Fibroblast of pulmonary artery (primary cell): ENCODE data around the gene DTD1.
A peak's percentile ranks its signal among the peaks of the same experiment; 100 is the strongest.

Source experiments
- DNase-seq: peaks from one replicate; pipeline ENCODE4 v3.0.0-alpha.2; 2010; ENCODE audit warnings: low read depth
- H3K4me3 ChIP-seq: replicated peaks from 2 replicates; pipeline ENCODE4 v1.5.1; 2011; ENCODE audit warnings: low read depth, mild to moderate bottlenecking, control low read depth, low read length, moderate library complexity
- TF ChIP-seq, protein P1 (sequence below): IDR thresholded peaks from 2 replicates; pipeline ENCODE4 v1.5.1; 2011; ENCODE audit warnings: mild to moderate bottlenecking, control low read depth, low read length, inconsistent platforms; ENCODE audit errors: missing control alignments

The DTD1 gene

DNA sequence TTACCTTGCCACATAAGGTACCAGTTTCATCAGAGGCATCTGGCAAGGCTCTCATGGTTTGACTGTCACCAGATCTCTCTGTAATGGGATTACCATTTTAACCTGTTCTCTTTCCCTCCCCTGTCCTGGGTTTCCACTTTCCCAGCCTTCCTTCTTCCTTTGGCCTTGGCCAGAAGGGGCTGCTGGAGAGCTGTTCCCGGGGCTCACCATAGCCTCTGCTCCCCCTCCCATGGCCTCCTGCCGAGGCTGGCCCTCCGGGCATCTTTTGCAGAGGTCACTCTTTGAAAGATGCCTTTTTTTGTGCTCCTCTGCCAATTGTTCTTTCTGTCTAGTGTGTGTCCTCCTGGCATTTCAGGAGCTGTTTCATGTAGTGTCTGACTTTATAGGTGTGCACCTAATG, 125.0 kb downstream of the DTD1 start:
- DNase-seq = no peak
- TF ChIP-seq, protein P1, sequence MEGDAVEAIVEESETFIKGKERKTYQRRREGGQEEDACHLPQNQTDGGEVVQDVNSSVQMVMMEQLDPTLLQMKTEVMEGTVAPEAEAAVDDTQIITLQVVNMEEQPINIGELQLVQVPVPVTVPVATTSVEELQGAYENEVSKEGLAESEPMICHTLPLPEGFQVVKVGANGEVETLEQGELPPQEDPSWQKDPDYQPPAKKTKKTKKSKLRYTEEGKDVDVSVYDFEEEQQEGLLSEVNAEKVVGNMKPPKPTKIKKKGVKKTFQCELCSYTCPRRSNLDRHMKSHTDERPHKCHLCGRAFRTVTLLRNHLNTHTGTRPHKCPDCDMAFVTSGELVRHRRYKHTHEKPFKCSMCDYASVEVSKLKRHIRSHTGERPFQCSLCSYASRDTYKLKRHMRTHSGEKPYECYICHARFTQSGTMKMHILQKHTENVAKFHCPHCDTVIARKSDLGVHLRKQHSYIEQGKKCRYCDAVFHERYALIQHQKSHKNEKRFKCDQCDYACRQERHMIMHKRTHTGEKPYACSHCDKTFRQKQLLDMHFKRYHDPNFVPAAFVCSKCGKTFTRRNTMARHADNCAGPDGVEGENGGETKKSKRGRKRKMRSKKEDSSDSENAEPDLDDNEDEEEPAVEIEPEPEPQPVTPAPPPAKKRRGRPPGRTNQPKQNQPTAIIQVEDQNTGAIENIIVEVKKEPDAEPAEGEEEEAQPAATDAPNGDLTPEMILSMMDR = no peak
- no peak overlapping the region for H3K4me3 ChIP-seq

DNA sequence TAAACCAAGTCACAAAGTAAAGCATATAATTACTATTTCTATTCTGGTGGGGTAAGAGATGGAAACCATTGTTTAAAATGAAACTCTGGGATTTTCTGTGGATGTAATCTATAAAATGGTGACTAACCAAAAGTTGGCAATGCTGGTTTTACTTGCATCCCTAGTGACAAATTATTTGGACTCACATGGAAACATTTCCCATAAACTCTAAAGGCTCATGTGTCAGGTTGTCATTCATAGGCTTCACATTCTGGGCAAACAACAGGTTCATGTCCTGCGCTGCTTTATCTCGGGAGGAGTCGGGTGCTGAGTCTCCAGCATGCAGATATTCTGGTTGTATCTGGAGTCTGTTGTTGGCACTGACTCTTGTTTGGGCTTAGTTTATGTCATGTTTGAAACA, 127.7 kb downstream of the DTD1 start:
- no peak for DNase-seq
- TF ChIP-seq, protein P1 = no peak
- no peak overlapping the region for H3K4me3 ChIP-seq

DNA sequence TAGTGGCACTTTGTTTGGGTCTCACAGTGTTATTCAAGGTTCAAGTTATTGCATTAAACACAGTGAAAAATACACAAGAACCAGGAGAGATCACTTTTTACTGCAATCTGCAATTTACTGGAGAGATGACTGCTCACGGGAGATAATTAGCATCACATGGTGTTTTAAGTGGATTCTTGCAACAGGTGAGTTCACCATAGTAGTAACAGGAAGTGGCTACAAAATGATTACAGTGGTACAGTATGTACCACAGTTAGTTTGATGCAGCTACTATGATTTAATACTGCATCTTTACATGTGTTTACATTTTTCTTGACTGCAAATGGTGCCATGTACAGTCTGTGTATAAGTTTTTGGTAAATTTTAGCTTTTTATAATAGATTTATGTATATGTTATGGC, 129.2 kb downstream of the DTD1 start:
- DNase-seq = no peak
- TF ChIP-seq, protein P1 = no peak
- H3K4me3 ChIP-seq = no peak overlapping the region

DNA sequence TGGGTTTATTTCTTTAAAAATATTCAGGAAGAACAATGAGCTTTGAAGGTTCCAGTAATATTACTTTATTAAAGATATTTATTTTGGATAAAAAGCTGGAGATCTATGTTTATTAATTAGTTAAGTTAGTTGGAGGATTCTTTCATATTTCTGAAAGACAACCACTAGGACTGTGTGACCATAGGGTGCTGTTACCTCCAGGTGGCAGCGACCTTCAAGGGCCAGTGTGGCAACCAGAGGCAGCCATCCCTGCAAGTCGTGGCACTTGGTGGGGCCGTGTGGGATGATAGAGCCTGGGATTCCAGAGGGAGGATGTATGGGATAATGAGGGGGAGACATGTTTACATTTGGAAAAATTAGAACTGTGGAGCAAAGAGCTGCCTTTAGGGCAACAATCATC, 130.3 kb downstream of the DTD1 start:
- DNase-seq = no peak
- TF ChIP-seq, protein P1 = no peak
- H3K4me3 ChIP-seq = no peak overlapping the region

DNA sequence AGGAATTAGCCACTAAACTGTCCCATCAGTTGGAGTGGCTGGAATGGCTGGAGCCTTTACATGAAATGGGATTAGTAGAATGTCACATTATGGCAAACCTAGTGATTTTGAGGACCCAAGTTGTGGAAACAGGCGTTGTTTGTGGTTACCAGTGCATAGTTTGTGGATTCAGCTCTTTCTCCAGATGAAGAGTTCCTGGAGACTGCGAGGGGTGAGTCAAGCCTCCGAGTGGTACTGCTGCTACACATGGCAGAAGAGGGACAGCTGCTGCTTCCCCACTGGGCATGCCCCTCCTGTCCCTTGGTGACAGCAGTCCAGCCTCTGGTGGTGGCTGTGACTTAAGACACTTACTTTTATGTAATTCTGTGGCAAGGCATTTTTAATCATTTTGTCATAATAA, 131.6 kb downstream of the DTD1 start:
- TF ChIP-seq, protein P1 = no peak
- H3K4me3 ChIP-seq = no peak overlapping the region
- DNase-seq = peak; percentile 6

DNA sequence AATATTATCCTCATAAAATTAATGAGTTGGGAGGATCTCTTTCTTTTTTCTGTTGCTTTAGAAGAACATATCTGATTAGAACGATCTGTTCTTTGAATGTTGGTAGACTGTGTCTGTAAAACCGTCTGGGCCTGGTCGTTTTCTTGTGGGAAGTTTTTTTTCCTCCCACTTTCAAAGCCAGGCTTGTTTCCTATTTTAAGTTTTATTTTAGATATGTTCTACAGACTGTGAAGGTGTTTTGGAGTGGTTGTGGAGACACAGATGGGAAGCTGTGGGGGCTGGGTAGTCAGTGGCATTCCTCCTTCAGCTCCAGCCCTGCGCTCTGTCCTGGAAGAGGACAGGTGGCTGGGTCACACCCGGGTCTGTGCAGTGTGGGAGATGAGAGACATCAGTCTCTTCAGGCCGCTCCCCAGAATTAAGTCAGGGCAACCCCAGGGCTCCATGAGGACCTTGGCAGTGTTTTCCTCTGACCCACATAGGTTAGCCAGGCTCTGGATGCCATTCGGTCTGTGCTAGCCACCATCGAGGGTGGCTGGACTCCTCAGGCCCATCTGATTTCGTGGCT, 133.8 kb downstream of the DTD1 start:
- no peak for DNase-seq
- H3K4me3 ChIP-seq = no peak overlapping the region
- TF ChIP-seq, protein P1 = no peak

DNA sequence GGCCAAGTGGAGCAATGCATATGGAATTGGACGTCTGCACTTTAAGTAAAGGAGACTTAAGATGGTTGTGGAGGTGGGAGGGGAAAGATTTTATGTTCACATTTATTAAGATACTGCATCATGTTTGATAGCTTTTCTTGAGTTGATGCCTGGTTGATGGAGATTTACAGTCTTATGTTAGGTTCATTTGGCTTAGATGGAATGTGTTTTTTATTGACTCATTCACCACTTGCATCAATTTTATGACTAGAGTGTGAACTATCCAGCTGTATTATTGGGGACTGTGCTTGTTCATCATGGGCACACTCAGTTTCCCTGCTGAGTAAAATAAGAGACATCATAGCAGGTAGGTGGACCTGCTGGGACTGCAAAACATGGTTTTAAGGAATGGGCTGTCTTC, 134.5 kb downstream of the DTD1 start:
- no peak for DNase-seq
- TF ChIP-seq, protein P1 = no peak
- no peak overlapping the region for H3K4me3 ChIP-seq
